Right cardiac atrium (tissue), 5 donors: ENCODE data around the gene ADAMTS4. TPM values are rescaled to one million over a fixed set of nuclear protein-coding genes. Genes with fewer than 3 reads are reported as not detected.
"Not testable (repeated sequence)": the region's sequence is repeated elsewhere in the genome, so short reads cannot be mapped to it uniquely, and the experiment has no call there.

Source experiments
- ATAC-seq, 2 donors: fragments of 200-7000 bp; cut with Tn5 transposase; one replicate each; pipeline versions ENCODE4 v1.8.0 to v1.9.1; 2020; ENCODE audit warnings: moderate library complexity in 2 of 2, mild to moderate bottlenecking in 1 of 2
- DNase-seq, 3 donors: peaks; one replicate each; pipeline ENCODE4 v3.0.0-alpha.2; 2020
- H3K27ac ChIP-seq: one replicate; pipeline ENCODE4 v1.5.1; 2013; ENCODE audit warnings: mild to moderate bottlenecking, low read length, control low read depth, moderate library complexity
- H3K27me3 ChIP-seq: one replicate; pipeline ENCODE4 v1.6.1; 2013; ENCODE audit not compliant: control insufficient read depth, insufficient read depth
- H3K4me1 ChIP-seq: one replicate; pipeline ENCODE4 v1.6.1; 2013; ENCODE audit warnings: low read length; ENCODE audit not compliant: control insufficient read depth, insufficient read depth
- H3K4me3 ChIP-seq: one replicate; pipeline ENCODE4 v1.5.1; 2013; ENCODE audit warnings: low read length, control low read depth
- H3K9me3 ChIP-seq: one replicate; pipeline ENCODE4 v1.6.1; 2013; ENCODE audit warnings: low read length; ENCODE audit not compliant: control insufficient read depth
- whole genome bisulfite sequencing: extraction: QIAGEN DNeasy Blood & Tissue Kit; methylation state at CpG from one replicate; pipeline ENCODE4 v1.1.7; 2013; 5-methylcytosine and 5-hydroxymethylcytosine counted together
- intact Hi-C, 4 donors: fragments of 100-400 bp; cut with DNase I; formaldehyde crosslinking; loops; one replicate each; pipeline versions ENCODE4 v1.11.0 to v1.14.0; 2022 to 2023
- polyA plus RNA-seq: library from polyadenylated mRNA; stranded (reverse); fragments of 200-250 nt; gene quantifications from one replicate; pipeline ENCODE4 v1.2.3, GENCODE V29; 2013
- total RNA-seq, 4 donors: library from RNA; stranded (reverse); fragmentation: NEBNext Ultra II Directional; extraction: Animal tissue kit (Norgen Biotek cat#: 25700); gene quantifications; one replicate each; pipeline ENCODE4 v1.2.1, GENCODE V29; 2021
- donor health status: healthy with polysubstance abuse.
- donor health status: DM: no; HTN: yes; CAD: no.
- donor health status: DM: no; HTN: no; CAD: no.
- donor health status: DM: no; HTN: yes; CAD: no; lungs with severe emphysema.
- donor health status: DM: yes; HTN: yes; CAD: no.

ADAMTS4 gene
- total and polyA plus RNA-seq, 5 donors: 6.9 to 111 (median 24.0) TPM

- DNase-seq (peak; percentile 87 to 91 (median 88)), ATAC-seq (peak; percentile 47 to 57)
- intact Hi-C loops: loop anchor here in 3 of 4 donors (5.0 kb wide), 2 partner anchors 65 to 155 kb away; no protein-coding TSS in a partner anchor
Observed at GRCh38 chr1:161227196-161227871, 28.5 kb upstream of the ADAMTS4 start.

GRCh38 chr1:161226759-161227158 is 27.9 kb upstream of the ADAMTS4 start:
- no peaks in the 10 kb centered on the region for H3K9me3 ChIP-seq
- H3K4me1 ChIP-seq: peaks cover 6% of the 10 kb centered on the region
- intact Hi-C loops: loop anchor here in 3 of 4 donors (5.0 kb wide), 2 partner anchors 66 to 156 kb away; no protein-coding TSS in a partner anchor
- DNase-seq (no peak), ATAC-seq (no peak)
- peak overlapping the region; percentile 73 for H3K4me3 ChIP-seq
- WGBS: 44% methylated on average over 3 of the region's 3 CpGs
- peak overlapping the region; percentile 71 for H3K27ac ChIP-seq
- H3K27me3 ChIP-seq: no peaks in the 10 kb centered on the region

More at GRCh38 chr1:161227196-161227871, 28.5 kb upstream of the ADAMTS4 start:
- Histone ChIP-seq H3K4me3 (peak overlapping the region; percentile 73), H3K27me3 (no peaks in the 10 kb centered on the region), H3K27ac (peak overlapping the region; percentile 71), H3K9me3 (no peaks in the 10 kb centered on the region), H3K4me1 (peaks cover 6% of the 10 kb centered on the region)
- WGBS: 41% methylated on average over 11 of the region's 11 CpGs

- H3K4me1 ChIP-seq: peaks cover 6% of the 10 kb centered on the region
- H3K27ac ChIP-seq: peak overlapping the region; percentile 71
- H3K4me3 ChIP-seq: peak overlapping the region; percentile 73
- WGBS: 4% methylated on average over 15 of the region's 15 CpGs
- no peaks in the 10 kb centered on the region for H3K9me3 ChIP-seq
- DNase-seq (peak in 2 of 3 donors; percentile 56 to 63), ATAC-seq (peak in 1 of 2 donors; percentile 1)
- intact Hi-C loops: loop anchor here in 3 of 4 donors (5.0 kb wide), 2 partner anchors 66 to 156 kb away; no protein-coding TSS in a partner anchor
- H3K27me3 ChIP-seq: no peaks in the 10 kb centered on the region
Observed at GRCh38 chr1:161226320-161226711, 27.5 kb upstream of the ADAMTS4 start.

GRCh38 chr1:161225534-161226319 is 26.9 kb upstream of the ADAMTS4 start, which contains the start of gene TOMM40L:
TSS of gene TOMM40L (plus strand) at chr1:161226060. CDS start at chr1:161226490, 430 bp downstream.
- ATAC-seq (peak; percentile 97), DNase-seq (peak; percentile 94 to 96 (median 94))
- 5% methylated on average over 16 of the region's 16 CpGs for WGBS
- Histone ChIP-seq H3K4me3 (peak within 1 kb of the TSS; percentile 73), H3K4me1 (peaks cover 6% of the 10 kb centered on the region), H3K9me3 (no peaks in the 10 kb centered on the region), H3K27ac (peak within 1 kb of the TSS; percentile 71), H3K27me3 (no peaks in the 10 kb centered on the region)
- intact Hi-C loops: loop anchor here in 3 of 4 donors (5.0 kb wide), 2 partner anchors 67 to 157 kb away; no protein-coding TSS in a partner anchor

GRCh38 chr1:161225178-161225533 is 26.3 kb upstream of the ADAMTS4 start:
- DNase-seq: no peak
- no peaks in the 10 kb centered on the region for H3K9me3 ChIP-seq
- H3K4me1 ChIP-seq: peaks cover 6% of the 10 kb centered on the region
- intact Hi-C loops: loop anchor here in 3 of 4 donors (5.0 kb wide), 2 partner anchors 67 to 157 kb away; no protein-coding TSS in a partner anchor
- H3K4me3 ChIP-seq: no peak overlapping the region
- WGBS: 58% methylated on average over 7 of the region's 7 CpGs
- no peak for ATAC-seq
- no peaks in the 10 kb centered on the region for H3K27me3 ChIP-seq
- H3K27ac ChIP-seq: peak overlapping the region; percentile 65

GRCh38 chr1:161224695-161225087 is 25.8 kb upstream of the ADAMTS4 start:
- H3K27ac ChIP-seq, H3K27me3 ChIP-seq, H3K4me3 ChIP-seq, DNase-seq, H3K4me1 ChIP-seq, ATAC-seq, H3K9me3 ChIP-seq: not testable (repeated sequence)
- intact Hi-C loops: loop anchor here in 3 of 4 donors (5.0 kb wide), 2 partner anchors 68 to 158 kb away; no protein-coding TSS in a partner anchor
- 94% methylated on average over 13 of the region's 13 CpGs for WGBS

- intact Hi-C loops: no loop called here
- no peak for DNase-seq
Observed at GRCh38 chr1:161223805-161224694, 25.2 kb upstream of the ADAMTS4 start.

GRCh38 chr1:161222175-161223019 is 23.5 kb upstream of the ADAMTS4 start:
- Histone ChIP-seq H3K27me3 (no peaks in the 10 kb centered on the region), H3K4me3 (no peak overlapping the region), H3K27ac (no peak overlapping the region), H3K4me1 (peaks cover 6% of the 10 kb centered on the region), H3K9me3 (no peaks in the 10 kb centered on the region)
- DNase-seq (peak in 1 of 3 donors; percentile 22), ATAC-seq (no peak)
- intact Hi-C loops: no loop called here
- WGBS: 67% methylated on average over 6 of the region's 6 CpGs

More at GRCh38 chr1:161223805-161224694, 25.2 kb upstream of the ADAMTS4 start:
- Histone ChIP-seq H3K4me1 (peaks cover 6% of the 10 kb centered on the region), H3K27me3 (no peaks in the 10 kb centered on the region), H3K27ac (no peak overlapping the region), H3K4me3 (no peak overlapping the region), H3K9me3 (no peaks in the 10 kb centered on the region)
- ATAC-seq: no peak
- WGBS: 90% methylated on average over 7 of the region's 7 CpGs

GRCh38 chr1:161220002-161220401 is 21.1 kb upstream of the ADAMTS4 start:
- DNase-seq (no peak), ATAC-seq (no peak)
- H3K27me3 ChIP-seq: no peaks in the 10 kb centered on the region
- no peak overlapping the region for H3K27ac ChIP-seq
- H3K4me1 ChIP-seq: peaks cover 3% of the 10 kb centered on the region
- intact Hi-C loops: no loop called here
- 87% methylated on average over 5 of the region's 5 CpGs for WGBS
- H3K9me3 ChIP-seq: no peaks in the 10 kb centered on the region
- H3K4me3 ChIP-seq: no peak overlapping the region
